Renal cortex interstitium (tissue), 11 donors: Measurements from ENCODE around the gene FDXR. TPM values are rescaled to one million over a fixed set of nuclear protein-coding genes. Genes with fewer than 3 reads are reported as not detected.
"Not testable (repeated sequence)": the region's sequence is repeated elsewhere in the genome, so short reads cannot be mapped to it uniquely, and the experiment has no call there.

Experiments
- DNase-seq, 11 donors: peaks; one replicate each; pipeline ENCODE4 v3.0.0-alpha.2; 2013; ENCODE audit warnings: low read depth in 9 of 11, low spot score in 4 of 11; ENCODE audit errors: extremely low read depth in 1 of 11
- polyA plus RNA-seq, 3 donors: library from polyadenylated mRNA; unstranded; fragments of 120-200 nt; gene quantifications; one replicate each; pipeline ENCODE4 v1.2.1, GENCODE V29; 2013; ENCODE audit not compliant: insufficient read length in 3 of 3

The FDXR gene
- polyA plus RNA-seq, 3 donors: 5.6 to 8.7 (median 8.6) TPM

DNA sequence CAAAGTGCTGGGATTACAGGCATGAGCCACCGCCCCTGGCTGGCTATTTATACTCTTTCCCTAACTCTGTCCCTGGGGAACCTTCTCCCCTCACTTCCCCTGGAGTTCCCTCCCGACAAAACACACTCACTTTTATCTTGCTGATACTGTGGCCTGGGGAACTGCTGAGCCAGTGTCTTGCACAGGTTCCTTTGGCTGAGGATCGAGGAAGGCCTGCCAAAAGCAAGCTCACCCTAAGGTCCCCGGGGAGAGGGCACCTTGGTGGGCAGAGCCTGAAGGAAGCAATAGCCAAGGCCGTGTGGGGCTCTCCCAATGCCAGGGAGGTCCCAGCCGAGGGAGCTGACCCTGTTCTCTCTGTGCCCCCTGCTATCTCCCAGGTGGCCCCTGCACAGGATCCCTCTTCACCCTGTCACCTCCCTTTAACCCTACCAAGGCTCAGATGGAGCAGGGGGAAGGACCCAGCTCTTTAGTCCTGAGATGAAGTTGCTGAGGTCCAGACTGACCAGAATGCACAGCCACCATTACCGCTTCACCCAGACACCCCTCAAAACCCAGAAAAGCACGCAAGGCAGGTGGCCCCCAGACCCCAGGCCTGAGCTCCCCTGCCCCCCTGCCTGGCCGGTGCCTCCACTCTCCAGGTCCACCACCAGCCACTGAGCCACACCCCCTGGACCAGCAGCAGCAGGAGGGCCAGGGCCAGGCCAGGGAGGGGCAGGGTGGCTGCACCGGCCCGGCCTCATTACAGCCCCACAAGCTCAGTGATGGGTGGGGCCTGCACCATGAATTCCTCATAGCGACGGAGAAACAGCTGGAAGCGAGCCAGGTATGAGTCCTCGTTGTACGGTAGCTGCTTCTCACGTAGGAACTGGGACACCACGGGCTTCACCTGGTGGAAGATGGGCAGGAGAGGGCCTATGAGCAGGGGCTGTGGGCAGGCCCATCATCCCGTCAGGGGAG, 5.1 kb upstream of the FDXR start:
- no peak for DNase-seq

DNA sequence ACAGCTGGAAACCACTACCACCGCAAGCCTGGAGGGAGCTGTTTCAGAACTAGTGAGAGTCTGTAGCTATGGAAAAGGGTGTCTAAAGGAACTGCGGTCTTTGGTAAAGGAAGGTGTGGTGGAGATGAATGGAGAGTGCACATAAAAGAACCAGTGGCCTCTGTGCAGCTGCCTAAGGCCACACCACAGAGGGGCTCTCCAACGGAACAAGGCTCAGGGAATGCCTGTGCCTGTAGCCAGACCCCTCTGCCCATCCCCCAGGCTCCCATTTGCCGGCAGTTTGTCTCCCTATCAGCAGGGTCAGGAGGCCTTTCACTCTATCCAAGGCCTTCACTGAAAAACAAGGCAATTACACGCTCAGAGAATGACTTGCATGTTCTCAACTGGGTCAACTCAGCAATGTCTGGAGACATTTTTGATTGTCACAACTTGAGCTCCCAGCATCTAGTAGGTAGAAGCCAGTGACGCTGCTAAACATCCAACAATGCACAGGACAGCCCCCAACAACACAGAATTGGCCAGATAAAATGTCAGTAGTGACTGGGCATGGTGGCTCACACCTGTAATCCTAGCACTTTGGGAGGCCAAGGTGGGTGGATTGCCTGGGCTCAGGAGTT, 3.3 kb upstream of the FDXR start:
- DNase-seq: no peak

DNA sequence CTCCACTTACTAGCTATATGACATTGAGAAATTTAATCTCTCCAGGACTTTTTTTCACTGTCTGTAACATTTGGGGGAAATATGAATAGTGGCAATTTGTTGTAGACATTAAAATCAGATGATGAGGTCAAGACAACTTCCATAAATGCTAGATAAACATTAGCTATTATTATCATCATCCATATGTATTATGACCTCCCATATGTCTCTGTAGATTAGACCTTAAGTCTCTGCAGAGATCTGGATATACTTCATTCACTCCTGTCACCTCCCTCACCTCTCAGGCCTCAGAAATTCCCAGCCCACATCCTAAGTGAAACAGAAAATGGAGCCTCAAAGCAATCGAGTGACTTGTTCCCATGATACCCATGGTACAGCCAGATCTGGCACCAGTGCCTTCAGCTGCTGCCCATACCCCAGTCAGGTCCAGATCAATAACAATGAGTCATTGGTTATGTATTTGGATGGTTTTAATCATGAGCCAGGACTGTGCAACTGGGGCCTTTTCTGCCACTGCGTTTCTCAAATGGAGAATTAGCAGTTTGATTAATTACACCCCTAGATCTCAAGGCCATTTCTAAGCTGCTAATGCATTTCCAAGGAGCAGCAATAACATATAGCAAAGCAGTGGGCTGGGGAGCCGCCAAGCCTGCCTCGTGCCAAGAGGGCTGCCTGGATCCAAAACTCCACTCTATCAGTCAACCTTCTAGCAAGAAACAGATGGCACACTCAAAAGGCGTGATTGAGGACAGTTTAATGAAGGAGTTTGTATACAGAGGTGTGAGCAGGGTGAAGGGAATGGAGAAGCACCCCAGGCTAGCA, 2.6 kb upstream of the FDXR start:
- no peak for DNase-seq

DNA sequence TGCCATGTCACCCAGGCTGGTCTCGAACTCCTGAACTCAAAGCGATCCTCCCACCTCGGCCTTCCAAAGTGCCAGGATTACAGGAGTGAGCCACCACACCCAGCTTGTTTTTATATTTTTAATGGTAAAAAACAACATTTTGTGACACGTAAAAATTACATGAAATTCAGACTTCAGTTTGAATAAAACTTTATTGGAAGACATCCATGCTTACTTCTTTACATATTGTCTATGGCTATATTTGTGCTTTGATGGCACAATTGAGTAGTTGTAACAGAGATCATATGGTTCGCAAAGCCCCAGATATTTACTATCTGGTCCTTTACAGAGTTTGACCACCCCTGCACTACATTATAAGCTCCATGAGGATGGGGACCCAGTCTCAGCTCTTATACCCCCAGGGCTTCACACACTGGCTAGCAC, 1.8 kb upstream of the FDXR start:
- no peak for DNase-seq

DNA sequence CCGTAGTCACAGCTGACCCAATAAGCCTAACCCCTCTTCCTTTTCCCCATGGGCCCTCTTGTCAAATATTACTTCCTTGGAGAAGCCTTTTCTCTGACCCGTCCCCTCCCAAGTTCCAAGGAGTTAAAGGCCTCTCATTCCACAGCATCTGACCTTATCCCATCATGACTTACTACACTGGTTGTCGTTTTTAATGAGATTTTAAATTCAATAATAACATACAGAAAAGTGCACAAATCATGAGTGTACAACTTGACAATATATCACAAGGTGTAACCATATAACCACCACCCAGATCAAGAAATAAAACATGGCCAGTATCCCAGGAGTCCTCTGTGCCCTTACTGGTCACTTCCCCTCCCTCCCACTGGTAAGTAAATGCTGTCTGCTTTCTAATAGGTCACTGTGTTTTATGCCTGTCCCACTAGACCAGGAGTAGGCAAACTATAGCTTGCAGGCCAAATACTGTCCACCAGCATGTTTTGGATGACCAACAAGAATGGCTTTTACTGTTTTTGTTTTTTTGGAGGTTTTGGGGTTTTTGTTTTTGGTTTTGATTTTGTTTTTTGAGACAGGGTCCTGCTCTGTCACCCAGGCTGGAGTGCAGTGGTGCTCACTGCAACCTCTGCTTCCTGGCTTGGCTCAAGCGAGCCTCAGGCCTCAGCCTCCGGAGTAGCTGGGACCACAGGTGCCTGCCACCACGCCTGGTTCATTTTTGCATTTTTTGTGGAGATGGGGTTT, 1.2 kb upstream of the FDXR start:
- no peak for DNase-seq

DNA sequence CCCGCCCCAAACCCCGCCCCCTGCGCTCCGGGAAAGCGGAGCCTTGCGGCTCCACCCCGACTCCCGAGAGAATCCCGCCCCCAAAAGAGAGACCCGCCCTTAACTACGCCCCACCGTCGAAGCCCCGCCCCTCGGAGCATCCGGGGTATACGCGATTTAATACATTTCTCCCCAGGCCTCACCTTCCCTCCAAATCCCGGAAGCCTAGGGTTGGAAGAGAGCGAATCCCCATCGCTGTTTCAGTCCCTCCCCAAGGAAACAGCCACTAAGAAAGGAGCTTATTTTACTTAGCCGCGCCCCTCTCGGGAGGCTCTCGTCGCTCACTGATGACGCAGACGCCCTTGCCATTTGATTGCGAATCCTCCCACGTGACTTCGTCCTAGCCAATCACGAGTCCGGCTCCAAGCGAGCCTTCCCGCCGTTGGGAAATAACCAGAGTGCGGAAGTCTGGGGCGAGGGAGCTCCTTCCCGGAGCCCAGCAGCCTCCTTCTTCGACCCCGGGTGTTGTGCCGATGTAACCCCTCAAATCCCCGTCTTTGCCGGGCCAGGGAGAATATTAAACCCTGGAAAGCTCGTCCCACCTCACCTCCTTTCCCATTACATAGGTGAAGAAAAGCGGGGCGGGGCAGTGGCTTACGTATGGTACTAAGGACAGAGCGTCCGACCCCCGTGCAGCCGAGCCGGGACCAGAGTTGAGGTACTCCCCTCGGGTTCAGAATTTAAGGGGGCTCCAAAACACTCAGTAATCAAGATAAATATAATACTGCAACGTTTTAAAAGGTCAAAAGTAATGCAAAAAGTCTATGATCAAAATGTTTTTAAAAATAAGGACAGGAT, 461 bp upstream of the FDXR start:
- DNase-seq: peak; percentile 99 to 100 (median 100)

DNA sequence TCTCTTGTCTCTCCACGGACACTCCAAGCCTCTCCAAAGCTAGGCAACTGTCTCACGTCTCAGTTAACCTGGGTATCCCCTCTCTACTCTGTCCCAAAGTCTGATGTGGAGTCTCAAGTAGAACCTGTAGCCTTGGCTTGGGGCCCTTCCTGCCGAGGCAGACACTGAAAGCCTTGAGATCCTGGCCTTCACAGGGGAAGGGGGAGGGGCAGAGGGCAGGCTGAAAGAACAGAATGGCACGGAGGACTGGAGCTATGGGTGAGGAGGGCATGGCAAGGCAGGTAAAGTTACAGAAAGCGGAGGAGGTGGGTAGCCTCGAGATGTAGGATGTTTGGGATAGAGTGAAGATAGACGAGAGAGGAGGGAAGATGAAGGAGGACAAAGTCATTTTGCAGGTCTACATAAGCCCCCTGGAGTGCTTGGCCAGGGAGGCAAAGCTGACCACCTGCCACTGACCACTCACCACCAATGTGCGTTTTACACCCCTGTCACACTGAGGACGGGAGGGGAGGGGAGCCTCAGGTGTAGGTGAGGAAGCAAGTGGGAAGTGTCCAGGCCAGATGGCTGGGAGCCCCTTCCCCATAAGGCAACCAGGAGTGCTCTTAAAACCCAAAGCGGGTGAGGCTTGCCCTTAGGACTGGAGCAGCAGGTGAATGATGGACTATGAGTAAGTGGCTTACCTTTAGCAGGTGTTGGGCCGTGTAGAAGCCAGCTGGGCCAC, 1.3 kb downstream of the FDXR start:
- DNase-seq: no peak

DNA sequence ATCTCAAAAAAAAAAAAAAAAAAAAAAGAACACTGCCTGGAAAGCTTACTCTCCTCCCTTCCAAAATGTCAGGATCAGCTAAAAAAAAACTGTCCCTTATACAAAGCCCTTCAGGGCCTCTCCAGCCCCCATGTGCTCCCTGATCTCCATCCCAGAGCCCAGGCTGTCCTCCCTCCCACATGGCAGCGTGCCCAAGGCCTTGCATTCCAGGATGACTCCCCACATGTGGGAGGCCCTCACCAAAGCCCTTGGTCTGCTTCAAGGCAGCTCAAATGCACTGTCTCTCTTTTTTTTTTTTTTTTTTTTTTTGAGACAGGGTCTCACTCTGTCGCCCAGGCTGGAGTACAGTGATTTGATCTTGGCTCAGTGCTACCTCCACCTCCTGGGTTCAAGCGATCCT, 2.3 kb downstream of the FDXR start:
- DNase-seq: no peak

DNA sequence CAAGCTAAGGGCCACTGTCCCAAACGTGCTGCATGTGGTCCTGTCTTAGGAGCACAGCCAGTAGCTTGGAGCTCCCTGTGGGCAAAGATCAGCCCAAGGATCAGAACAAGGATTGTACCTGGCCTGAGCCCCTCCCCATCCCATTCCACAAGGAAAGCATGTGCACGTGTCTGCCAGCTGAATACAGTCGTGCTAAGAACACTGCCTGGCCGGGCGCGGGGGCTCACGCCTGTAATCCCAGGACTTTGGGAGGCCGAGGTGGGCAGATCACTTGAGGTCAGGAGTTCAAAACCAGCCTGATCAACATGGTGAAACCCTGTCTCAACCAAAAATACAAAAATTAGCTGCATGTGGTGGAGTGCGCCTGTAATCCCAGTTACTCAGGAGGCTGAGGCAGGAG, 2.8 kb downstream of the FDXR start:
- DNase-seq: not testable (repeated sequence)

DNA sequence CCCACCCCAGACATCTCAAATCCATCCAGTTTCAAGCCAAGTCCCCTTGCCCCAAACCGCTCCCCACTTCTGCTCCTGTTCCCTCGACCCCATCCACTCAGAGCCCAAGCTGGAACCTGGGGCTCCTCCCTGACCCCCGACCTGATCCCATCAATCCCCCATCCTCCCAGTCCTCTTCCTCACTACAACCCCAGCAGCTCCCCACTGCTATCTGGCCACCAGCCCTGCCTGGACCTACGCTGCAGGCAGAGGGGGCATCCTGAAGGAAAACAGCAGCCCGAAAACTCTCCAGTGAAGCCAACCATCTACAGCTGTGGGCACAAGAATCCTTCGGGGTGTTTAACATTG, 3.9 kb downstream of the FDXR start:
- DNase-seq: no peak

DNA sequence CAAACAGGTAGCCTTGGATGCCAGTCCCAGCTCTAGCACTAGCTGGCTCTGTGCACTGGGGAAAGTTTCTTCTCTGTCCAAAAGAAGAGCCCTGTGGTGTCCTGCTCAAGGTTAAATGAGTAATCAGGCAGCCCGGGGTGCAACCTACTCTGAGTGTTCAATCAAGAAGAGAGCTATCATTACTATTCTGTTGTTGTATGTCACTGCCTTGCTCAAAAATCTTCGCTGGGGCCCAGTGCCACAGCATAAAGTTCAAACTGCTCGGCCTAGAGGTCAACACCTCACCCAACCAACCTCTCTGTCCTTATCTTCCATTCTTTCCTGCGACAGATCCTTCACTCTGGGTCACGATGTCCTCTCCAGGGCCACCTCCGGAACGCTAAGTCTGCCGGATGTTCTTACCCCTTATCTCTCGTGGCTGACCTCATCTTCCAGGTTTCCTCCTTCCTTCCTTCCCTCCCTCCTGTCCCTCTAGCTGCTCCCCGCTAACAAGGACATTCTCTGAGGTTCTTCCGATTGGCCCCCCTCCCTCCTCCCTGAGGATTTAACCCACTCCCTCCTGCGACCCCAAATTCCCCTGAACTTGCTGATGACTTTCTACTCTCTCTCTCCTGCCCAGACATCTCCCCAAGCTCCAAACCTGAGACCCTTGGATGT, 4.4 kb downstream of the FDXR start:
- DNase-seq: no peak

DNA sequence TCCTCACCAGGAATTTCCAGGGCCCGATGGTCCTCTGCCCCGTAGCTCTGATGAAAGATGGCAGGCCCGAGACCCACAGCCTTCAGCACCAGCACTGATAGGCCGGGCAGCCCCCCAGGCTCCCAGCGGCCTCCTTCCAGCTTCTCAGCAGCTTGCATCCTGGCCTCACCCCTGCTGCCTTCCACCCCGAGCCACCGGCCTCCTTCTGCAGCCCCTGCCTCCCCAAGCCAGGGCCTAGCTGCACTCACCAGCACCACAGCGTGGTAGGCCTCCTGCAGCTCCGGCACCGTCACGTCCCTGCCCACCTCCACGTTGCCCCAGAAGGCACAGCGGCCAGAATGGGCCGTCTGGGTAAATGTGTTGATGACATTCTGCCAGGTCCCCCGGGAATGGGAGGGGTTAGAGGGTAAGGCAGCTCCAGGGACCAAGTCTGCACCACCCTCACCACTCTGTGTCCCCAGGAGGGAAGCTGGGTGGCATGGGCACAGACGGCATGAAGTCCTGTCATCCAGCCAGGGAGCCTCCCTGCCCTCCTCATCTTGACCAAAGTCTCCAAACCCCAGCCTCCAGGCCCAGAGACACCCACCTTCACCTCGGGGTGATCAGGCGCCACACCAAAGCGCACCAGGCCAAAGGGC, 6.5 kb downstream of the FDXR start:
- DNase-seq: no peak

DNA sequence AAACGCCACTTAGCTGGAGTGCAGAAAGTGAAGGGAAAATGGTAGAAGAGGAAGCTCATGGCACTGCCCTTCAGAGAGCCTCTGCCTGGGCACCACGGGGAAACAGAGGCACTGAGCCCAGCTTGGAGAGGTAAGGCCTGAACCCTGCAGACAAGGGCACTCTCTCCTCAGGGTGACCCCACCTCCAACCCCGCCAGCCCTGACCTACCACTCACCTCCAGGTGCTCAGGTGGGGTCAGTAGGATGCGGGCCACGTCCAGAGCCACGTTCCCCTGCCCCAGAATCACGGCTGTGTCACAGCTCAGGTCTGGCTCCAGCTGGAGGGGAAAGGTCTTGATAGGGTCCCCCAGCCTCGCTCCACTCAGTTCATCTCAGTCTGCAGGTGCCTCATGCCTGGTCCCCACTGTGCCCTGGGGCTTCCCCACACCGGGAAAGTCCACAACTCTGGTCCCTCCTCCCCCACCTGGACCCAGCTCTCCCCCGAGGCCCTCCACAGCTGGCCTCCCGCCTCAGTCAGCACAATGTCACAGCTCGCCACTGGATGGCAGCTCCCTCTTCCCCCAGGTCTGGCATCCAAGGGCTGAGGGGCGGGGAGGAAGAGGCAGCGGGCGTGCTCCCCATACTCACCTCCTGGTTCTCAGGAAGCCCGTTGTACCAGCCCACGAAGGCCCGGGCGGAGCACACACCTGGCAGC, 7.1 kb downstream of the FDXR start:
- no peak for DNase-seq

DNA sequence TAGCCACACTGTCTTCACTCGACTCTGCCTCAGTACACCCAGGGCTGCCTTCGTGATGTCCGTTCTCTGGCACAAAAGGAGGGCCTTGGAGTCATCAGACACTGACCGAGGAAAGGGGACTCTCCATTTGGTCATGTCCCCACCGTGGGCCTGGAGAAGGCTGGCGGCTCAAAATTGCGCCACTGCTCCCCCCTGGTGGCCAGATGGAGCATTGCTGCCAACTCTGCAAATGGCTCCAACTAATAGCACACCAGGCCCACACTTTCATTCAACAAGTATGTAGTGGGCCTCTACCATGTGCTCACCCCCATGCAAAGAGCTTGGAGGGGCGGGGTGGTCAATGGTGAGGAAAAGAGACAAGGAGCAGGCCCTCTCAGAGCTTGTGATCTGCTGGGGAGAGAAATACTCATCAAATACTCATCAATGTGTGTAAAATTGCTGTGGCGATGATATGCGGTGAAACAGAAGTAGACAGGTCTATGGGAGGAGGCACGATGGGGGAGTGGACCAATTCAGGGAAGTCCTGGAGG, 7.9 kb downstream of the FDXR start:
- DNase-seq: peak in 7 of 11 donors; percentile 44 to 71 (median 63)

DNA sequence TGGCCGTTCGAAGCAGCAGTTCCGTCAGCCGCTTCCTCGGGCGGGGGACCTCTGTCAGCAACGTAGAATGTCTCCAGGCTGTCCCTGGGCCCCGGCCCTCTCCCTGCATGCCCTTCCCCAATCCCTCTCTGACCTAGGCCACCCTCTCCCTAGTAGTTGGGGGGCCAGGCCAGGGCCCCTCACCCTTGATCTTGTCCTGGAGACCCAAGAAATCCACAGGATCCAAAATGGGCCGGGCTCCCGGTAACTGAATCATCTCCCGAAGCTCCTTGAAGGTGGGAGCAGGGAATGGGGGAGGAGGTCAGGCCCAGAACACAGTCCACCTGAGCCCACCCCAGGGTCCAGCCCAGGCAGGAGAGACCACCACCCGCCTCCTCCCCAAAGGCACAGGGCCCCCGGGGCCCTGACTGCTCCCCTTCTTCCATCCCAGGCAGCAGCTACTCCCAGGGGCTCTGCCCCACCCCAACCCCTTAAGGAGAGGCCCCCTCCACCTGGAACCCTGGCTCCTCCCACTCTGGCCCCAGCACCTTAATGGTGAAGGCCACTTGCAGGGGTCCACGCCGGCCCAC, 8.4 kb downstream of the FDXR start:
- DNase-seq: no peak
